ENCODE data around the gene HIVEP3.

DNA sequence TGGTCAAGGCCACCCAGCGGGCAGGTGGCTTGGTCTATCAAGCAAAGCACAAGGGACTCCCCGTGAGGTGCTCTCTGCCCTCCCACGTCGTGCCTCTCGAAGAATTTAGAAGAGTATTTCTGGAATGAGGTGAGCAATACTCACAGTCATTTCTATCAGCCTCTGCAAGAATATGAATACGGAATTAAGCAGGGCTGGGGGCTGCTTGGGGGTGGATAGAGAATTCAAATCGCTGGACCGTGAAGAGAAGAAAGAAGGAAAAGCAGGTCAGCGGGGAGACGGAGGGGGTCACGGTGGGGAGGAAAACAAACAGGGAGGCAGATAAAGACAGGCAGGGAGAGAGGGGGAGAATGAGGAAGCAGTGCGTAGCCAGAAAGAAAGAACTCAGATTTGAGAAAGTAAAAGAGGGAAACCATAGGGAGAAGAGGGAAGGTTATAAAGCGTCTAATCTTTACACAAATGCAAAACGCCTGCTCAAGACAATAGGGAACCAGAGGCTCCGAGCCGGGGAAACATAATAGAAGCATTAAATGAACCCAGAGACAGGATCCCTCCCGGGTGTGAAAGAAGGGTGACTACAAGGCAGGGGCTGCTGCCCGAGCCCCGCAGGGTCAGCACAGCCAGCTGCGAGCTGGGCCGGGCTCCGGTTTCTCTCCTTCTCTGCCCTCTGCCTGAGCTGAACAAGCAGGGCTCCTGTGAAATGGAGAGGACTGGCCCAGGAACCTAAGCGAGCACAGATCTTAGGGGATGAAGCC lies 432.2 kb downstream of the HIVEP3 start:
- no peak for TF ChIP-seq YY1 (IDR thresholded peaks at IDR 0.05; ENCODE audit: insufficient read depth, insufficient read length)
- TF ChIP-seq SUZ12 (IDR thresholded peaks at IDR 0.05; ENCODE audit: extremely low read depth, insufficient read depth, insufficient read length) = no peak
